Gastrocnemius medialis (tissue), 4 donors: ENCODE results near the gene PPP2R3B. TPM values are rescaled to one million over a fixed set of nuclear protein-coding genes. Genes with fewer than 3 reads are reported as not detected.

Experiments
- ATAC-seq, 2 donors: fragments of 150-250 bp; one replicate each; pipeline ENCODE4 v1.9.1; 2016
- DNase-seq, 2 donors: peaks; one replicate each; pipeline ENCODE4 v3.0.0-alpha.2; 2019
- H3K27ac ChIP-seq, 4 donors: fragments of 200-600 bp; sonication (generic); 1 replicate in 1 of 4; 2 replicates in 3 of 4; pipeline ENCODE4 v1.5.1; 2016 to 2018; ENCODE audit warnings: mild to moderate bottlenecking in 2 of 4, moderate library complexity in 1 of 4
- H3K27me3 ChIP-seq, 3 donors: fragments of 200-600 bp; sonication (generic) in 2 of 3; 1 replicate in 1 of 3; 2 replicates in 2 of 3; pipeline versions ENCODE4 v1.5.1 to v1.6.0; 2016 to 2019; ENCODE audit warnings: mild to moderate bottlenecking in 1 of 3, moderate library complexity in 1 of 3
- H3K36me3 ChIP-seq, 2 donors: fragments of 200-600 bp; sonication (generic) in 1 of 2; one replicate each; pipeline ENCODE4 v1.5.1; 2017 to 2018
- H3K4me1 ChIP-seq, 2 donors: fragments of 200-600 bp; sonication (generic) in 1 of 2; one replicate each; pipeline ENCODE4 v1.5.1; 2016 to 2017; ENCODE audit warnings: mild to moderate bottlenecking in 2 of 2
- H3K4me3 ChIP-seq, 4 donors: fragments of 200-600 bp; sonication (generic) in 3 of 4; 1 replicate in 1 of 4; 2 replicates in 3 of 4; pipeline ENCODE4 v1.5.1; 2016 to 2019; ENCODE audit warnings: mild to moderate bottlenecking in 2 of 4
- H3K9me3 ChIP-seq, 3 donors: fragments of 200-600 bp; sonication (generic) in 2 of 3; 1 replicate in 1 of 3; 2 replicates in 2 of 3; pipeline ENCODE4 v1.5.1; 2016 to 2019
- POLR2A ChIP-seq, 2 donors: fragments of 450-650 bp; IDR thresholded peaks; one replicate each; pipeline ENCODE4 v1.6.1; 2017; ENCODE audit warnings: antibody characterized with exemption in 2 of 2, mild to moderate bottlenecking in 2 of 2, moderate library complexity in 2 of 2
- in situ Hi-C, 4 donors: fragments of 200-750 bp; cut with MboI; loops; one replicate each; pipeline versions ENCODE4 v1.15.0 to v1.8.0; 2017; ENCODE audit warnings: low sequenced_read_pairs in 4 of 4
- intact Hi-C: fragments of 100-400 bp; cut with DNase I; formaldehyde crosslinking; loops from one replicate; pipeline ENCODE4 v1.15.1; 2023; ENCODE audit warnings: low total_unique reads
- total RNA-seq, 4 donors: library from RNA; depleted of rRNA; stranded (reverse); fragments of >200 nt; gene quantifications; one replicate each; pipeline versions ENCODE4 v1.1.0 to v1.2.3, GENCODE V29; 2016
- TF ChIP-seq, protein P1 (sequence below), 5 experiments: fragments of 450-650 bp in 3 of 5; fragments of 200-600 bp in 2 of 5; sonication (generic) in 2 of 5; IDR thresholded peaks in 4 of 5; conservative IDR thresholded peaks in 1 of 5; 1 replicate in 4 of 5; 2 replicates in 1 of 5; pipeline ENCODE4 v1.5.1; 2016 to 2019; ENCODE audit warnings: antibody characterized with exemption in 5 of 5, mild to moderate bottlenecking in 3 of 5, moderate library complexity in 3 of 5

PPP2R3B gene
- total RNA-seq, 4 donors from 2014 or later, result 53.8 to 103 (median 69.4) TPM

GRCh38 chrX:368811-369562, 17.7 kb downstream of the PPP2R3B start:
- TF ChIP-seq POLR2A (IDR thresholded peaks at IDR 0.05), result peak; percentile 42 to 61
- TF ChIP-seq, protein P1, sequence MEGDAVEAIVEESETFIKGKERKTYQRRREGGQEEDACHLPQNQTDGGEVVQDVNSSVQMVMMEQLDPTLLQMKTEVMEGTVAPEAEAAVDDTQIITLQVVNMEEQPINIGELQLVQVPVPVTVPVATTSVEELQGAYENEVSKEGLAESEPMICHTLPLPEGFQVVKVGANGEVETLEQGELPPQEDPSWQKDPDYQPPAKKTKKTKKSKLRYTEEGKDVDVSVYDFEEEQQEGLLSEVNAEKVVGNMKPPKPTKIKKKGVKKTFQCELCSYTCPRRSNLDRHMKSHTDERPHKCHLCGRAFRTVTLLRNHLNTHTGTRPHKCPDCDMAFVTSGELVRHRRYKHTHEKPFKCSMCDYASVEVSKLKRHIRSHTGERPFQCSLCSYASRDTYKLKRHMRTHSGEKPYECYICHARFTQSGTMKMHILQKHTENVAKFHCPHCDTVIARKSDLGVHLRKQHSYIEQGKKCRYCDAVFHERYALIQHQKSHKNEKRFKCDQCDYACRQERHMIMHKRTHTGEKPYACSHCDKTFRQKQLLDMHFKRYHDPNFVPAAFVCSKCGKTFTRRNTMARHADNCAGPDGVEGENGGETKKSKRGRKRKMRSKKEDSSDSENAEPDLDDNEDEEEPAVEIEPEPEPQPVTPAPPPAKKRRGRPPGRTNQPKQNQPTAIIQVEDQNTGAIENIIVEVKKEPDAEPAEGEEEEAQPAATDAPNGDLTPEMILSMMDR (IDR thresholded peaks at IDR 0.05 in 4 of 5, conservative IDR thresholded peaks at IDR 0.05 in 1 of 5), result no peak
- no peaks in the 10 kb centered on the region for H3K27me3 ChIP-seq
- H3K9me3 ChIP-seq, result no peaks in the 10 kb centered on the region
- peak overlapping the region; percentile 12 to 65 (median 34) for H3K4me3 ChIP-seq
- H3K27ac ChIP-seq, result peak overlapping the region; percentile 89 to 98 (median 94)
- DNase-seq (peak; percentile 72 to 82), ATAC-seq (peak; percentile 60 to 69)
- in situ Hi-C loops (no loop called here), intact Hi-C loops (no loop called here)
- no peaks in the 10 kb centered on the region for H3K36me3 ChIP-seq
- H3K4me1 ChIP-seq, result peaks cover 36 to 47% of the 10 kb centered on the region in 2 donors

- TF ChIP-seq POLR2A (IDR thresholded peaks at IDR 0.05), result no peak
- TF ChIP-seq, protein P1 (IDR thresholded peaks at IDR 0.05 in 4 of 5, conservative IDR thresholded peaks at IDR 0.05 in 1 of 5), result no peak
- DNase-seq (peak in 1 of 2 donors; percentile 70), ATAC-seq (peak; percentile 29 to 55)
- peaks cover 36 to 45% of the 10 kb centered on the region in 2 donors for H3K4me1 ChIP-seq
- in situ Hi-C loops (no loop called here), intact Hi-C loops (no loop called here)
- peak overlapping the region in 3 of 4 donors; percentile 12 to 65 (median 40) for H3K4me3 ChIP-seq
- H3K27me3 ChIP-seq, result no peaks in the 10 kb centered on the region
- H3K9me3 ChIP-seq, result no peaks in the 10 kb centered on the region
- H3K27ac ChIP-seq, result peak overlapping the region; percentile 89 to 98 (median 94)
- no peaks in the 10 kb centered on the region for H3K36me3 ChIP-seq
Observed at GRCh38 chrX:367866-368265, 18.8 kb downstream of the PPP2R3B start.

DNA sequence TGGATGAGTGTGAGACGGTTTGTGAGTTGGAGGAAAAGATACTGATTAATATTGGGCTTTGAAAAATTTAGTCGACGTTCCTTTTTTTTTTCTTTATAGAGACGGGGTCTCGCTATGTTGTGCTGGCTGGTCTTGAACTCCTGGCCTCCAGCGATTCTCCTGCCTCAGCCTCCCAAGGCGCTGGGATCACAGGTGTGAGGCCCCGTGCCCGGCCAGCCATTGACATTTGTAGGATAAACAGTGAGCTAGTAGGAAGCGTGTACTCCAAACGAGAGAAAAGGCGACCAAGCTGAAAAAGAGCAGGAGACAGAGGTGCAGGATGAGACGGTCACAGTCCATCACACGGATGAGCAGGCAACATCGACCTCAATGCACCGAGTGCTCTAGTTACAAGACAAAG, 19.4 kb downstream of the PPP2R3B start:
- ATAC-seq (peak in 1 of 2 donors; percentile 9), DNase-seq (no peak)
- Histone ChIP-seq H3K4me1 (peaks cover 33 to 40% of the 10 kb centered on the region in 2 donors), H3K9me3 (no peaks in the 10 kb centered on the region), H3K27me3 (no peaks in the 10 kb centered on the region), H3K4me3 (no peak overlapping the region), H3K36me3 (no peaks in the 10 kb centered on the region), H3K27ac (peak overlapping the region; percentile 89 to 98 (median 94))
- intact Hi-C loops (no loop called here), in situ Hi-C loops (no loop called here)
- TF ChIP-seq, protein P1 (IDR thresholded peaks at IDR 0.05 in 4 of 5, conservative IDR thresholded peaks at IDR 0.05 in 1 of 5), result no peak
- TF ChIP-seq POLR2A (IDR thresholded peaks at IDR 0.05), result no peak

DNA sequence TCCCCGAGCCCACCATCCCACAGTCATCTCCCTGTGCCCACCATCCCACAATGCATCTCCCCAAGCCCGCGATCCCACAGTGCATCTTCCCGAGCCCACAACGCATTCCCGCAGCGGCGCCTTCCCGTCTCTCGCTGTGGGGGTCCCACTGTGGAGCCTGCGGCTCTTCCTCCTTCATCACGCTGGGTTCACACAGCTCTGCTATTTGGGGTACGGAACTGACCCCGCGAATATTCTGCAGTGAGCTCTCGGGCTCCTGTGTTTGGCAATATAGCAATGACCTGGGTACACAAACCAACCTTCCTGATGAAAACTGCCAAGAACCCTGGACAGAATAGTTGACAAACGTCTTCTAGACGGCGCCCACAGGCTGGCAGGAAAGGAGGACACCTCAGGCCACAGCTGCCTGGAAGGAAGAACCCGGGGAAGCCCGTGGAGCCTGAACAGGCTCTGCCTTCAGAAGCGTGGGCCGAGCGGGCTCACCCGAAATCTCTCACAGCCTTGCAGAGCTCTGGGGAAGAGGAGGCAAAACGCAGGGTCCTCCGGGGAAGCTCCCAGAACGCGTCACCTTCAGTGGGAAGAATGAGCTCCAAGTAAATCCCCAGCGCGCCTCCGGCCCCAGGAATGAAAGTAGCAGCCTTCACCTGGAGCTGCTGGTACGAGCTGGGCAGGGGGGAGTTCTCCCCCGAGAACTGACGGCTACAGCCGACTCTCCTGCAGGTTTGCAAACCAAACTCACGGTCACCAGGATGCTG, 22.9 kb downstream of the PPP2R3B start:
- in situ Hi-C loops (no loop called here), intact Hi-C loops (no loop called here)
- Histone ChIP-seq H3K4me1 (peaks cover 10 to 17% of the 10 kb centered on the region in 2 donors), H3K27ac (no peak overlapping the region), H3K36me3 (peaks cover 0 to 23% of the 10 kb centered on the region in 2 donors), H3K9me3 (no peaks in the 10 kb centered on the region), H3K27me3 (no peaks in the 10 kb centered on the region), H3K4me3 (no peak overlapping the region)
- ATAC-seq, result no peak
- TF ChIP-seq POLR2A (IDR thresholded peaks at IDR 0.05), result no peak
- no peak for DNase-seq
